HCT116 (cell line): ENCODE measurements around the gene SH3BP4. TPM values are rescaled to one million over a fixed set of nuclear protein-coding genes. Genes with fewer than 3 reads are reported as not detected.
A peak's percentile ranks its signal among the peaks of the same experiment; 100 is the strongest.

Experiments
- ATAC-seq: fragments of 200-7000 bp; cut with Tn5 transposase; 2 replicates; pipeline ENCODE4 v1.9.1; 2020; ENCODE audit warnings: mild to moderate bottlenecking, moderate library complexity
- BruUV-seq: library from RNA; stranded (reverse); fragments of 400-500 nt; replicated peaks from 2 replicates; lab custom pipeline; 2021; lab: Mats Ljungman, UMichigan
- CTCF ChIA-PET: fragments of 300-600 bp; sonication (Branson Sonifier 250); formaldehyde crosslinking; loops from one replicate; lab custom pipeline; 2021; ENCODE audit warnings: antibody characterized with exemption; lab: Charles Lee
- POLR2A ChIA-PET: fragments of 300-600, 350-600 bp; sonication (Branson Sonifier 250); formaldehyde crosslinking; loops from one replicate; lab custom pipeline; 2021; ENCODE audit warnings: antibody characterized with exemption; lab: Charles Lee
- RAD21 ChIA-PET, 2 experiments: fragments of 300-600 bp; sonication (Branson Sonifier 250); formaldehyde crosslinking; loops; one replicate each; lab custom pipeline; 2023; ENCODE audit warnings: low total read pairs in 2 of 2; ENCODE audit not compliant: uncharacterized antibody in 2 of 2, unreplicated experiment in 2 of 2, low non-redundant PET in 1 of 2; lab: Charles Lee
- DNase-seq: peaks from one replicate; pipeline ENCODE4 v3.0.0-alpha.2; 2010; ENCODE audit warnings: low read depth, low spot score
- H2AFZ ChIP-seq: fragments of 200-600 bp; shearing (Covaris generic), sonication (generic); 2 replicates; pipeline ENCODE4 v1.6.1; 2017; ENCODE audit warnings: low read depth, mixed run types, mixed read lengths, antibody characterized with exemption, low read length; ENCODE audit not compliant: poor library complexity, severe bottlenecking
- H3K27ac ChIP-seq: 2 replicates; pipeline ENCODE4 v1.5.1; 2012; ENCODE audit warnings: low read depth, low read length
- H3K27me3 ChIP-seq: fragments of 200-600 bp; sonication (generic); 2 replicates; pipeline ENCODE4 v1.6.1; 2016; ENCODE audit warnings: mixed run types, low read length, mixed read lengths; ENCODE audit not compliant: insufficient read depth
- H3K36me3 ChIP-seq, 2 experiments: fragments of 200-500 bp in 1 of 2; fragments of 200-600 bp in 1 of 2; sonication (Bioruptor generic) in 1 of 2; sonication (generic) in 1 of 2; 2 replicates each; pipeline versions ENCODE4 v1.5.1 to v1.6.1; 2014 to 2016; ENCODE audit warnings: low read length in 2 of 2, inconsistent platforms in 1 of 2, mixed read lengths in 1 of 2, mixed run types in 1 of 2; ENCODE audit not compliant: insufficient read depth in 2 of 2, control insufficient read depth in 1 of 2
- H3K4me1 ChIP-seq, 2 experiments: fragments of 200-600 bp in 1 of 2; sonication (generic) in 1 of 2; 2 replicates each; pipeline versions ENCODE4 v1.5.1 to v1.6.1; 2012 to 2017; ENCODE audit warnings: low read length in 2 of 2, inconsistent platforms in 1 of 2, mild to moderate bottlenecking in 1 of 2, mixed read lengths in 1 of 2, mixed run types in 1 of 2, moderate library complexity in 1 of 2; ENCODE audit not compliant: insufficient read depth in 2 of 2, control insufficient read depth in 1 of 2
- H3K4me2 ChIP-seq: fragments of 200-600 bp; sonication (generic); 2 replicates; pipeline ENCODE4 v1.6.1; 2017; ENCODE audit warnings: mixed run types, low read length, mixed read lengths
- H3K4me3 ChIP-seq, 2 experiments: fragments of 200-600 bp in 1 of 2; sonication (generic) in 1 of 2; replicated peaks in 1 of 2; 2 replicates each; pipeline ENCODE4 v1.5.1; 2011 to 2016; ENCODE audit warnings: low read length in 2 of 2, control low read depth in 1 of 2, low read depth in 1 of 2, mild to moderate bottlenecking in 1 of 2, mixed read lengths in 1 of 2, mixed run types in 1 of 2
- H3K79me2 ChIP-seq: fragments of 200-600 bp; sonication (generic); 2 replicates; pipeline ENCODE4 v1.6.1; 2017; ENCODE audit warnings: mild to moderate bottlenecking, mixed run types, low read length, moderate library complexity, mixed read lengths; ENCODE audit not compliant: insufficient read depth
- H3K9ac ChIP-seq: fragments of 200-600 bp; sonication (generic); 2 replicates; pipeline ENCODE4 v1.6.1; 2016; ENCODE audit warnings: low read length, mixed read lengths
- H3K9me2 ChIP-seq: fragments of 200-600 bp; sonication (generic), shearing (Covaris generic); 2 replicates; pipeline ENCODE4 v1.6.1; 2017; ENCODE audit warnings: mixed run types, mild to moderate bottlenecking, moderate library complexity; ENCODE audit not compliant: insufficient read depth
- H3K9me3 ChIP-seq, 2 experiments: fragments of 200-500 bp in 1 of 2; fragments of 200-600 bp in 1 of 2; sonication (Bioruptor generic) in 1 of 2; sonication (generic) in 1 of 2; 2 replicates each; pipeline ENCODE4 v1.6.1; 2014 to 2017; ENCODE audit warnings: low read length in 2 of 2, mixed read lengths in 2 of 2, inconsistent platforms in 1 of 2, low read depth in 1 of 2, mild to moderate bottlenecking in 1 of 2, mixed run types in 1 of 2, moderate library complexity in 1 of 2; ENCODE audit not compliant: control insufficient read depth in 1 of 2, insufficient read depth in 1 of 2
- H4K20me1 ChIP-seq: fragments of 200-600 bp; sonication (generic), shearing (Covaris generic); 2 replicates; pipeline ENCODE4 v1.6.1; 2017; ENCODE audit warnings: mixed run types, mild to moderate bottlenecking, moderate library complexity; ENCODE audit not compliant: insufficient read depth
- EGR1 ChIP-seq: IDR thresholded peaks from 2 replicates; pipeline ENCODE4 v1.6.1; 2012; ENCODE audit warnings: low read depth
- EZH2 ChIP-seq: fragments of 200-600 bp; sonication (generic); IDR thresholded peaks from 2 replicates; pipeline ENCODE4 v1.6.1; 2017; ENCODE audit warnings: antibody characterized with exemption, mixed run types
- FOSL1 ChIP-seq: IDR thresholded peaks from 2 replicates; pipeline ENCODE4 v1.6.1; 2012; ENCODE audit warnings: low read depth
- SP1 ChIP-seq: IDR thresholded peaks from 2 replicates; pipeline ENCODE4 v1.6.1; 2012; ENCODE audit warnings: low read depth
- SRF ChIP-seq: IDR thresholded peaks from 2 replicates; pipeline ENCODE4 v1.6.1; 2012; ENCODE audit warnings: low read depth
- ZNF274 ChIP-seq: fragments of 200-500 bp; sonication (Bioruptor generic); IDR thresholded peaks from 2 replicates; pipeline ENCODE4 v1.6.1; 2014; ENCODE audit warnings: mild to moderate bottlenecking, low read depth, low read length, inconsistent platforms
- intact Hi-C: fragments of 100-400 bp; cut with micrococcal nuclease; formaldehyde crosslinking; loops from 2 replicates; pipeline ENCODE4 v1.10.0; 2022
- total RNA-seq: library from RNA; stranded (reverse); gene quantifications from one replicate; pipeline ENCODE4 v1.2.1, GENCODE V29; 2021; ENCODE audit not compliant: unreplicated experiment
- TF ChIP-seq, protein P1 (sequence below): IDR thresholded peaks from 2 replicates; pipeline ENCODE4 v1.6.1; 2012; ENCODE audit warnings: low read depth

SH3BP4 gene
- total RNA-seq, 1 experiment from 2014 or later = 32.9 TPM

DNA sequence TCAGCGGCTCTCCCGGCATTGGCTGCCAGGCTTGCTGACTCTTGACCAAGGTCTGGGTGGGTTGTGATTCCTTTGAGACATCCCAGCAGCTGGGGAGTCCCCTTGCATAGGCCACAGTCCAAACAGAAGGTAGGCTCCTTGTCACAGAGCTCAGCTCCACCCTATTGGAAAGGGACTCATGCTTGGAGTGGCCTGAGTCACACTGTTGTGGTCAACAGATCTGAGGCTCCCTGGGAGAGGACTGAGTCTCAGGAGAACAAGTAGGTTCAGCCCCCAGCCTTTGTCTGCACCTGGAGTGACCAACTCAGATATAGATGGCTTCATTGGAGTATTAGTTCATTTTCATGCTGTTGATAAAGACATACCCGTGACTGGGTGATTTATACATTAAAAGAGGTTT is 32.1 kb upstream of the SH3BP4 start:
- RAD21 ChIA-PET = no interaction called here
- H2AFZ ChIP-seq = no peak overlapping the region
- H3K79me2 ChIP-seq = no peaks in the 10 kb centered on the region
- no peak overlapping the region for H3K4me3 ChIP-seq
- ATAC-seq = peak; percentile 80
- BruUV-seq = no TSS peak
- POLR2A ChIA-PET = no interaction called here
- no peaks in the 10 kb centered on the region for H3K27me3 ChIP-seq
- intact Hi-C loops = no loop called here
- no peak overlapping the region for H3K27ac ChIP-seq
- no peaks in the 10 kb centered on the region for H3K36me3 ChIP-seq
- TF ChIP-seq, protein P1, sequence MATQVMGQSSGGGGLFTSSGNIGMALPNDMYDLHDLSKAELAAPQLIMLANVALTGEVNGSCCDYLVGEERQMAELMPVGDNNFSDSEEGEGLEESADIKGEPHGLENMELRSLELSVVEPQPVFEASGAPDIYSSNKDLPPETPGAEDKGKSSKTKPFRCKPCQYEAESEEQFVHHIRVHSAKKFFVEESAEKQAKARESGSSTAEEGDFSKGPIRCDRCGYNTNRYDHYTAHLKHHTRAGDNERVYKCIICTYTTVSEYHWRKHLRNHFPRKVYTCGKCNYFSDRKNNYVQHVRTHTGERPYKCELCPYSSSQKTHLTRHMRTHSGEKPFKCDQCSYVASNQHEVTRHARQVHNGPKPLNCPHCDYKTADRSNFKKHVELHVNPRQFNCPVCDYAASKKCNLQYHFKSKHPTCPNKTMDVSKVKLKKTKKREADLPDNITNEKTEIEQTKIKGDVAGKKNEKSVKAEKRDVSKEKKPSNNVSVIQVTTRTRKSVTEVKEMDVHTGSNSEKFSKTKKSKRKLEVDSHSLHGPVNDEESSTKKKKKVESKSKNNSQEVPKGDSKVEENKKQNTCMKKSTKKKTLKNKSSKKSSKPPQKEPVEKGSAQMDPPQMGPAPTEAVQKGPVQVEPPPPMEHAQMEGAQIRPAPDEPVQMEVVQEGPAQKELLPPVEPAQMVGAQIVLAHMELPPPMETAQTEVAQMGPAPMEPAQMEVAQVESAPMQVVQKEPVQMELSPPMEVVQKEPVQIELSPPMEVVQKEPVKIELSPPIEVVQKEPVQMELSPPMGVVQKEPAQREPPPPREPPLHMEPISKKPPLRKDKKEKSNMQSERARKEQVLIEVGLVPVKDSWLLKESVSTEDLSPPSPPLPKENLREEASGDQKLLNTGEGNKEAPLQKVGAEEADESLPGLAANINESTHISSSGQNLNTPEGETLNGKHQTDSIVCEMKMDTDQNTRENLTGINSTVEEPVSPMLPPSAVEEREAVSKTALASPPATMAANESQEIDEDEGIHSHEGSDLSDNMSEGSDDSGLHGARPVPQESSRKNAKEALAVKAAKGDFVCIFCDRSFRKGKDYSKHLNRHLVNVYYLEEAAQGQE = no peak
- TF ChIP-seq FOSL1 = peak; percentile 24; the same call in 1 of the 2 replicates
- TF ChIP-seq, all 23 proteins: peak for 1
- H3K9me3 ChIP-seq = no peaks in the 10 kb centered on the region
- no peaks in the 10 kb centered on the region for H3K9me2 ChIP-seq
- H3K9ac ChIP-seq = no peak overlapping the region
- H3K4me2 ChIP-seq = peak overlapping the region; percentile 18; the same call in 1 of the 2 replicates
- no peaks in the 10 kb centered on the region for H4K20me1 ChIP-seq
- CTCF ChIA-PET = no interaction called here
- H3K4me1 ChIP-seq = peaks cover 0 to 9% of the 10 kb centered on the region in 2 experiments; a peak in 2 of 4 replicates
- no peak for DNase-seq

DNA sequence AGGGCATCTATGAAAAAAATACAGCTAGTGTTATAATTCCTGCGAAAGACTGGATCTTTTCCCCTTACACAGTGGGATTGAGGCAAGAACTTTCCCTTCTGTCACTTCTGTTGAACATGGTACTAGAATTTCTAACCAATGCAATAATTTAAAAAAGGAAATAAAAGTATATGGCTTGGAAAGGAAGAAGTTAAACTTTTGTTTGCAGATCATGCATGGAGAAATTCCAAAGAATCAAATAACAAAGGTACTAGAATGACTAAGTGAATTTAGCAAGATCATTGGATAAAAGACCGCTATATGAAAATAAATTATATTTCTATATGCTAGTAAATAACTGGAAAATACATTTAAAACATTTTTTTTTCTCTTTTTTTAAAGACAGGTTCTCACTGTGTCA is 31.0 kb upstream of the SH3BP4 start:
- H3K4me1 ChIP-seq = peaks cover 0 to 9% of the 10 kb centered on the region in 2 experiments; a peak in 2 of 4 replicates
- no peak overlapping the region for H3K4me3 ChIP-seq
- no peak overlapping the region for H2AFZ ChIP-seq
- ChIA-PET RAD21 (no interaction called here), POLR2A (interaction anchor here (0.7 kb wide), 1 partner anchor 20 kb away, joined by 3 read pairs; no protein-coding TSS in a partner anchor), CTCF (no interaction called here)
- H3K9me3 ChIP-seq = no peaks in the 10 kb centered on the region
- no peak overlapping the region for H3K27ac ChIP-seq
- intact Hi-C loops = no loop called here
- no peak overlapping the region for H3K4me2 ChIP-seq
- TF ChIP-seq ZNF274 = no peak
- no peak for TF ChIP-seq EZH2
- TF ChIP-seq, protein P1 = no peak
- no peak for TF ChIP-seq SRF
- TF ChIP-seq SP1 = no peak
- TF ChIP-seq EGR1 = no peak
- no peaks in the 10 kb centered on the region for H4K20me1 ChIP-seq
- ATAC-seq (no peak), DNase-seq (no peak)
- H3K36me3 ChIP-seq = no peaks in the 10 kb centered on the region
- H3K27me3 ChIP-seq = no peaks in the 10 kb centered on the region
- no TSS peak for BruUV-seq
- no peaks in the 10 kb centered on the region for H3K9me2 ChIP-seq
- no peaks in the 10 kb centered on the region for H3K79me2 ChIP-seq
- H3K9ac ChIP-seq = no peak overlapping the region
